Measurements from ENCODE around the gene IER3.

DNA sequence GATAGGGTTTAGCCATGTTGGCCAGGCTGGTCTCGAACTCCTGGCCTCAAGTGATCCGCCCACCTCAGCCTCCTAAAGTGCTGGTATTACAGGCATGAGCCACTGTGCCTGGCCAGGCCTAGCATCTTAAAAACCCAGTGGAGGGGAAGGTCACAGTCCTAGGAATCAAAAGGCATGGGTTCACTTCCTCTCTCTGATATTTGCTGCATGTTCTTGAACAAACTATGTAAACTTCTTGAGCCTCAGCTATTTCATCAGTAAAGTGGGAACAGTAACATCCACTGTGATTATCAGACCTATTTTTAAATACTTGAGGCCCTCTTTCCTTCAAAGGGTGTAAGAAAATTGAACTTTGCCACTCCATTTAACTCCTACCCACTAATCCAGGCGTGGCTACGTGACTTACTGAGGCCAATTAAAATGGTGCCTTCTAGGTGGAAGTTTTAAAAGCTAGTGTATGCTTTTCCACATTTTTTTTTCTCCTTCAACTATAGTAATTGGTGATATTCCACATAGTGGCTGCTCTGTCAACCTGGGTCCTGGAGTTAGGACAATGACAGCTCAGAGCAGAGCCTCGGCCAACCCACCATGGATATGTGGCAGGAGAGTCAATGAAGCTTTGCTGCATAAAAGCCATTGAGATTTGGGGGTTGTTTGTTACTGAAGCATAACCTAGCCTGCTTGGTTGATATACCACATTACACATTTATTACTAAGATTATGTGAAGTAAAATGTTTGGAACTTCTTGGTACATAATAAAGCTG lies 32.2 kb upstream of the IER3 start:
- TF ChIP-seq, protein P1, sequence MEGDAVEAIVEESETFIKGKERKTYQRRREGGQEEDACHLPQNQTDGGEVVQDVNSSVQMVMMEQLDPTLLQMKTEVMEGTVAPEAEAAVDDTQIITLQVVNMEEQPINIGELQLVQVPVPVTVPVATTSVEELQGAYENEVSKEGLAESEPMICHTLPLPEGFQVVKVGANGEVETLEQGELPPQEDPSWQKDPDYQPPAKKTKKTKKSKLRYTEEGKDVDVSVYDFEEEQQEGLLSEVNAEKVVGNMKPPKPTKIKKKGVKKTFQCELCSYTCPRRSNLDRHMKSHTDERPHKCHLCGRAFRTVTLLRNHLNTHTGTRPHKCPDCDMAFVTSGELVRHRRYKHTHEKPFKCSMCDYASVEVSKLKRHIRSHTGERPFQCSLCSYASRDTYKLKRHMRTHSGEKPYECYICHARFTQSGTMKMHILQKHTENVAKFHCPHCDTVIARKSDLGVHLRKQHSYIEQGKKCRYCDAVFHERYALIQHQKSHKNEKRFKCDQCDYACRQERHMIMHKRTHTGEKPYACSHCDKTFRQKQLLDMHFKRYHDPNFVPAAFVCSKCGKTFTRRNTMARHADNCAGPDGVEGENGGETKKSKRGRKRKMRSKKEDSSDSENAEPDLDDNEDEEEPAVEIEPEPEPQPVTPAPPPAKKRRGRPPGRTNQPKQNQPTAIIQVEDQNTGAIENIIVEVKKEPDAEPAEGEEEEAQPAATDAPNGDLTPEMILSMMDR (IDR thresholded peaks at IDR 0.05 in 4 of 5, conservative IDR thresholded peaks at IDR 0.05 in 1 of 5) = no peak
- TF ChIP-seq POLR2A (IDR thresholded peaks at IDR 0.05) = no peak

Data from gastrocnemius medialis (tissue), 4 donors.